ENCODE results near the gene PCK1. TPM values are rescaled to one million over a fixed set of nuclear protein-coding genes. Genes with fewer than 3 reads are reported as not detected.

The PCK1 gene
- total RNA-seq, 4 donors from 2014 or later = 0.56 to 3.4 (median 2.2) TPM

DNA sequence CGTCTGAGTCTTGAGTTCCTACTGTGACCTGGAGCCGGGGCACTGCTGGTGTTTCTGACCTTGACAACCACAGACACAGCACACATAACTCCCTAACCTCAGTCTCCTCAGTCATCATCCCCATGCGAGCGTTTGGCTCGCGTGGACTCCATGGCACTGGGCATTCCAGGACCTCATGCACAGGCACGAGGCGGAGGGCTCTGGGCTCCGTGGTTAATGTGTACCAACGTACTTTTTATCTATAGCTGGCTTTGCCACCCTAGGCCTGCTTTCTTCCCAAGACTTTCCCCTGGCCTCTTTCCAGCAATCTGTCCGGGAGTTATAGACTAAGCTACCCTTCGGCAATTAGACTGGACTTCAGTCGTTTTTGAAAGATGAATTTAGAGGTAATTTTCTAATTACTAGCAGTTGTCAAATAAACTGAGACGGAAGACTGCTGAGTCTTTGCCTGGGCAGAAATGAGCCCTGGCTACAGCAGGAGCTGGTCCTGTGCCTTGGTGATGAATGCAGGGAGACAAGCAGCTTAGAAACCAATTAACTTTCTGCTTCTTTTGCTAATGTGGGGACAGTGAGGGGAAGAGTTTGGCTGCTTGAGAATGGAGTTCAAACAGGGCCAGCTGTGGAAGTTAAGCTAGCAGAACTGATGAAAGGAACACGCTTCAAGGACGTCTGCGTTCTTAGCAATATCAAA lies 19.9 kb upstream of the PCK1 start:
- no peak for DNase-seq
- no peak overlapping the region for H3K27ac ChIP-seq
- no peaks in the 10 kb centered on the region for H3K9me3 ChIP-seq
- TF ChIP-seq POLR2A (IDR thresholded peaks at IDR 0.05) = no peak
- TF ChIP-seq, protein P1, sequence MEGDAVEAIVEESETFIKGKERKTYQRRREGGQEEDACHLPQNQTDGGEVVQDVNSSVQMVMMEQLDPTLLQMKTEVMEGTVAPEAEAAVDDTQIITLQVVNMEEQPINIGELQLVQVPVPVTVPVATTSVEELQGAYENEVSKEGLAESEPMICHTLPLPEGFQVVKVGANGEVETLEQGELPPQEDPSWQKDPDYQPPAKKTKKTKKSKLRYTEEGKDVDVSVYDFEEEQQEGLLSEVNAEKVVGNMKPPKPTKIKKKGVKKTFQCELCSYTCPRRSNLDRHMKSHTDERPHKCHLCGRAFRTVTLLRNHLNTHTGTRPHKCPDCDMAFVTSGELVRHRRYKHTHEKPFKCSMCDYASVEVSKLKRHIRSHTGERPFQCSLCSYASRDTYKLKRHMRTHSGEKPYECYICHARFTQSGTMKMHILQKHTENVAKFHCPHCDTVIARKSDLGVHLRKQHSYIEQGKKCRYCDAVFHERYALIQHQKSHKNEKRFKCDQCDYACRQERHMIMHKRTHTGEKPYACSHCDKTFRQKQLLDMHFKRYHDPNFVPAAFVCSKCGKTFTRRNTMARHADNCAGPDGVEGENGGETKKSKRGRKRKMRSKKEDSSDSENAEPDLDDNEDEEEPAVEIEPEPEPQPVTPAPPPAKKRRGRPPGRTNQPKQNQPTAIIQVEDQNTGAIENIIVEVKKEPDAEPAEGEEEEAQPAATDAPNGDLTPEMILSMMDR (IDR thresholded peaks at IDR 0.05) = no peak
- no peaks in the 10 kb centered on the region for H3K27me3 ChIP-seq
- no peak overlapping the region for H3K4me3 ChIP-seq (replicated peaks in 1 of 3)
- WGBS, 2 donors = 81 to 87% methylated on average over 17 of the region's 17 CpGs
- no peaks in the 10 kb centered on the region for H3K36me3 ChIP-seq
- intact Hi-C loops (cut with DNase I) = no loop called here
- no peaks in the 10 kb centered on the region for H3K4me1 ChIP-seq

DNA sequence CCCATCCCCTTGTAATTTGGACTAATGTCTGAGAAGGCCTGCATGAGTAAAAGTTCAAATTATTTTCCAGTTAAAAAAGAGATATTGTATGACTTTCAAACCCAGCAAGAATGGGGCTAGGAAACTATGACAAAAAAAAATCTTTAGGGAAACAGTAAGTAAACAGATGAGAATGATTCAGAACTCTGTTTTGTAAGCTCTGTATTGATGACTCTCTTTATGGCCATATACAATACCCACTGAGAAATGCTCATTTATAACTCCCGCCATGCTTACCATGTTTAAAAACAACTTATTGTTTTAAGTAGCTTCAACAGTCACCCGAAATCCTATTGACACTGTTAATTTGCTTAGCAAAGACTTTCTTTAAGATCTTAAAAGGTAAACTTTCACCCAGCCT lies 17.2 kb upstream of the PCK1 start:
- H3K36me3 ChIP-seq = no peaks in the 10 kb centered on the region
- no peaks in the 10 kb centered on the region for H3K9me3 ChIP-seq
- no peaks in the 10 kb centered on the region for H3K27me3 ChIP-seq
- no peaks in the 10 kb centered on the region for H3K4me1 ChIP-seq
- DNase-seq = no peak
- WGBS, 2 donors = 65 to 71% methylated on average over 2 of the region's 2 CpGs
- TF ChIP-seq, protein P1 (IDR thresholded peaks at IDR 0.05) = no peak
- TF ChIP-seq POLR2A (IDR thresholded peaks at IDR 0.05) = no peak
- intact Hi-C loops (cut with DNase I) = no loop called here
- H3K4me3 ChIP-seq (replicated peaks in 1 of 3) = no peak overlapping the region
- H3K27ac ChIP-seq = no peak overlapping the region

GRCh38 chr20:57544838-57545564 lies 15.9 kb upstream of the PCK1 start:
- intact Hi-C loops (cut with DNase I) = no loop called here
- H3K9me3 ChIP-seq = no peaks in the 10 kb centered on the region
- H3K36me3 ChIP-seq = no peaks in the 10 kb centered on the region
- H3K27ac ChIP-seq = no peak overlapping the region
- no peak for DNase-seq
- H3K4me3 ChIP-seq (replicated peaks in 1 of 3) = no peak overlapping the region
- no peak for TF ChIP-seq POLR2A (IDR thresholded peaks at IDR 0.05)
- TF ChIP-seq, protein P1 (IDR thresholded peaks at IDR 0.05) = no peak
- no peaks in the 10 kb centered on the region for H3K4me1 ChIP-seq
- 74 to 78% methylated on average over 12 of the region's 12 CpGs for WGBS, 2 donors
- no peaks in the 10 kb centered on the region for H3K27me3 ChIP-seq

DNA sequence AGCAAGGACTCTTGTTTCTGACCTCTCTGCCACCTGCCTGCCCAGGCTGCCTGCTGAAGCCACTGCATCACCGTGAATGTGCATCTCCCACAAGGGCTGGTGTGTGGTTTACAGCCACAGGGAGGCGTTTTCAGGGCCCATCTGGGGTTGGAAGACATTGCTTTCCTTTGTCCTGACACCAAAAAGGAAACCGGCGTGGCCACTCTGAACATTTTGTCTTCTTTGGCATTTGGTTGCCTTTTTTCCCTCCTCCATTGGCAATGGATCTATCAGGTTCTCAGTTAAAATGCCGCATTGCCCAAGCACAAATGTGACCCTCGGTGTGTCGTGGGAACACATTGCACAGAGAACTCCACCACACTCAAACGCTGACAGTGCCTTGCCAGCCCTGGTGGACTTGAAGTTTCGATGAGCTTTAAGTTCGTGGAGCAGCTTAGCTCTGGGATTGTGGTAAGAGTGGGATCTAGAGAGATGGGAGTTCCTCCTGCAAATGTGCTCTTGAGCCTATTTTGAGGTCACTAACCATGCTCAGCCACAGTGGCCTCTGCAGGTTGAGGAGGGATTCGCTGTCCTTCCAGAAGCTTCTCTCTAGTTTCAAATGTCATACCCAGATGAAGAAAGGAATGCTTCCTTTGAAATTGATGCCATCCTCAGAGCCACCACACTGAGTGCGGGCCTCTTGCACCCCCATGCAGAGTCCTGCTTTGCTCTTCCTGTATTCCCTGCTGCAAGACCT lies 14.8 kb upstream of the PCK1 start:
- H3K27ac ChIP-seq = no peak overlapping the region
- TF ChIP-seq, protein P1 (IDR thresholded peaks at IDR 0.05) = no peak
- no peak for TF ChIP-seq POLR2A (IDR thresholded peaks at IDR 0.05)
- H3K36me3 ChIP-seq = no peaks in the 10 kb centered on the region
- 79 to 84% methylated on average over 11 to 12 of the region's 12 CpGs for WGBS, 2 donors
- no peak for DNase-seq
- H3K4me3 ChIP-seq (replicated peaks in 1 of 3) = no peak overlapping the region
- no peaks in the 10 kb centered on the region for H3K27me3 ChIP-seq
- no peaks in the 10 kb centered on the region for H3K9me3 ChIP-seq
- intact Hi-C loops (cut with DNase I) = no loop called here
- H3K4me1 ChIP-seq = no peaks in the 10 kb centered on the region
